ENCODE results near the gene FAM222B. TPM values are rescaled to one million over a fixed set of nuclear protein-coding genes. Genes with fewer than 3 reads are reported as not detected.
"Not testable (repeated sequence)": the region's sequence is repeated elsewhere in the genome, so short reads cannot be mapped to it uniquely, and the experiment has no call there.

The FAM222B gene
- total RNA-seq, 1 experiment from 2014 or later = 32.4 TPM

DNA sequence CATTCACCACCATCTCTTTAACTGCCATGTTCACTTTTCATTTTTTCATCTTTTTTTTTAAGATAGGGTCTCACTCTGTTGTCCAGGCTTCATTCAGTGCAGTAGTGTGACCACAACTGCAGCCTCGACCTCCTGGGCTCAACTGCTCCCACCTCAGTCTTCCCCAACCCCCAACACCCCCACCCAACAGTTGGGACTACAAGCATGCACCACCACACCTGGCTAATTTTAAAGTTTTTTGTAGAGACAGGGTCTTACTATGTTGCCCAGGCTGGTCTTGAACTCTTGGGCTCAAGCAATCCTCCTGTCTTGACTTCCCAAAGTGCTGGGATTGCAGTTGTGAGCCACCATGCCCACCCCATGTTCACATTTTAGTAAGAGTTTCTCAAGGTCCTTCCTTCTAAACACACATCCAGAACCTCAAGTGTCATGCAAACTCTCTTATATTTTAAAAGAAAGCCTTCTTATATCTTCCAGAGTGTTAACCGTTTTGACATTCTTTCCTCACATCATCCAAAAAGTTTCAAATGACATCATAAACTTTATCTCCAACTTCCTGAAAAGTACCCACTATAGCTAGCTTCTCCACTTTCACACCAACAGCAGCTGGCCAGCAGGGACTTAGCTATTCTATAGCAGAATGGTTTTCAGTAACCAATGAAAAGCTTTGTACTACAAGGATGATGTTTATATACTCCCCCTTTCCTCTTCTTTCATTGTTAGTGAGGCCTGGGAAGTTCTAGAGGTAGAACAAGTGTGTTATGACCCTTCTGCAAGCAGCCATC is 49.5 kb downstream of the FAM222B start:
- no peak for DNase-seq
- Histone ChIP-seq H3K4me3 (ENCODE audit: insufficient read depth, low read depth, low read length) (no peak overlapping the region), H3K36me3 (replicated peaks; ENCODE audit: control insufficient read depth, insufficient read depth, low read length) (no peaks in the 10 kb centered on the region; the same call in none of the 2 replicates), H3K27me3 (ENCODE audit: control insufficient read depth, insufficient read depth, low read length) (no peaks in the 10 kb centered on the region)

DNA sequence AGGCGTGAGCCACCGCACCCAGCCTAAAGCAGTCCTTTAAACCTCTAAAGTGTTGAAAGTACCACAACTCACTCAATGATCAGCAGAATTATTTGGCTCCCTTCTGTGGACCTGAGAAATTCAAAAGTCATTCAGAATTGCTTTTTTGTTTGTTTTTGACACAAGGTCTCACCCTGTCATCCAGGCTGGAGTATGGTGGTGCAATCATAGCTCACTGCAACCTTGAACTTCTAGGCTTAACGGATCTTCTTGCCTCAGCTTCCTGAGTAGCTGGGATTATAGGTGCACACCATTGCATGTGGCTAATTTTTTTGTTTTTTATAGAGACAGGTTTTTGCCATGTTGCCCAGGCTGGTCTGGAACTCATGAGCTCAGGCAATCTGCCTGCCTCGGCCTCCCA is 54.5 kb downstream of the FAM222B start:
- Histone ChIP-seq H3K27me3 (ENCODE audit: control insufficient read depth, insufficient read depth, low read length) (no peaks in the 10 kb centered on the region), H3K4me3 (ENCODE audit: insufficient read depth, low read depth, low read length) (no peak overlapping the region), H3K36me3 (replicated peaks; ENCODE audit: control insufficient read depth, insufficient read depth, low read length) (no peaks in the 10 kb centered on the region; the same call in none of the 2 replicates)
- no peak for DNase-seq

DNA sequence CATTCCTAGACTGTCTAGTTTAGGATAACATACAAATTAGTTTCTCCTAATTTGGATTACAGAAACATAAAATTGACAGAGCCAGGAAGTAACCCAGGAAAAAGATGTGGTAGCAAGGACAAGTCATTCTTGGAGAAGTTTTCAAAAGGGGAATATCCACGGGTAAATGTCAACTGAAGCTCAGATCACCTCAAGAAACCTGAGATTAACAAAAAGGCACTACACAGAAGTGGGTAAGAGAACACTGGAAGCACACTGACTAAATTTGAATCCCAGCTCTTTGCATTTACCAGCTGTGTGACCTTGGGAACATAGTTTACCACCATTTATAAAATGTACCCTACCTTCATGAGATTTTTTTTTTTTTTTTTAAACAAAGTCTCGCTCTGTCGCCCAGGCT is 59.4 kb downstream of the FAM222B start:
- no peak overlapping the region for H3K4me3 ChIP-seq (ENCODE audit: insufficient read depth, low read depth, low read length)
- DNase-seq = no peak
- no peaks in the 10 kb centered on the region for H3K27me3 ChIP-seq (ENCODE audit: control insufficient read depth, insufficient read depth, low read length)
- no peaks in the 10 kb centered on the region; the same call in 1 of the 2 replicates for H3K36me3 ChIP-seq (replicated peaks; ENCODE audit: control insufficient read depth, insufficient read depth, low read length)

DNA sequence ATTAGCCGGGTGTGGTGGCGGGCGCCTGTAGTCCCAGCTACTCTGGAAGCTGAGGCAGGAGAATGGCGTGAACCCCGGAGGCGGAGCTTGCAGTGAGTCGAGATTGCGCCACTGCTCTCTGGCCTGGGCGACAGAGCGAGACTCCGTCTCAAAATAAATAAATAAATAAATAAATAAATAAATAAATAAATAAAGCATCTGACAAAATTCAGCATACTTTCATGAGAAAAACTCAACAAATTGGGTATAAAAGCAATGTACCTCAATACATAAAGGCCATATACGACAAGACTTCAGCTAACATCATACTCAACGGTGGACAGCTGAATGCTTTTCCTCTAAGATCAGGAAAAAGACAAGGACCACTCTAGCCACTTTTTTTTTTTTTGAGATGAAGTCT is 63.0 kb downstream of the FAM222B start:
- H3K4me3 ChIP-seq (ENCODE audit: insufficient read depth, low read depth, low read length); H3K36me3 ChIP-seq (replicated peaks; ENCODE audit: control insufficient read depth, insufficient read depth, low read length); DNase-seq; H3K27me3 ChIP-seq (ENCODE audit: control insufficient read depth, insufficient read depth, low read length): not testable (repeated sequence)

DNA sequence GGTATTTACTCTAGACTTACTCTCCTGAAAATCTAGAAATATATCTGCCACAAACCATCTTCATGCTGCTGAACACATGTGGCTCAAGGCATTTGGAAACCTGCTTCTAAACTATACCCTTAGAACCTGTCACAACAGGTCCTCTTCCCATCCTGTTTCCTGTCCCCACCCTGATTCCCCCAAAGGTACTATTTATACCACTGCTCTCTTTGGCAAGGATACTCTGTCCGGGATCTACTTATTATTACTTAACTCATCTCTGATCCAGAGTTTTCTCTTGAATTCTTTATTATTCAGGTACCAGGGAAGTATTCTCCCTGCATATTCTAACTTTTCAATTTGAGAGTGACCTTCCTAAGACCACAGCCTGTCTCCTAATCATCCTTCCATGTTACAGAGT is 65.4 kb downstream of the FAM222B start:
- DNase-seq = no peak
- Histone ChIP-seq H3K4me3 (ENCODE audit: insufficient read depth, low read depth, low read length) (no peak overlapping the region), H3K36me3 (replicated peaks; ENCODE audit: control insufficient read depth, insufficient read depth, low read length) (no peaks in the 10 kb centered on the region; the same call in 1 of the 2 replicates), H3K27me3 (ENCODE audit: control insufficient read depth, insufficient read depth, low read length) (no peaks in the 10 kb centered on the region)

DNA sequence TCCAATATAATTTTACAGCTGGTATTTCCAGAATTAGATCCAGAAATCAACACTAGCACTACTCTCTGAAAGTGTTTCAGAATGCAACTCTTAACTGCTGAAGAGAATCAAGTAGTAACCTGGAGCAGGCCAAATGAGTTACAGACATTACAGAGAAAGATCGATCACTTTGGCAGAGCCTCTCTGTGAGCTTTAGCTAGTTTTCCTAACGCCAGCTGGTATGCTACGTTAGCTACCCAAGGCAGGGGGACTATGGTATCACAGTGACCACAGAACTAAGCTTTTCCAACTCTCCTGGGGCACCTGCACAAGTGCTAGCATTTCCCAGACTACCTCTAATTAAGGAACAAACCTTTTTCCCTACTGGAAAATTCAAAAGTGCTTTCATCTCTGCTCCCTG is 68.4 kb downstream of the FAM222B start:
- no peaks in the 10 kb centered on the region for H3K36me3 ChIP-seq (replicated peaks; ENCODE audit: control insufficient read depth, insufficient read depth, low read length)
- DNase-seq = no peak
- no peak overlapping the region for H3K4me3 ChIP-seq (ENCODE audit: insufficient read depth, low read depth, low read length)
- no peaks in the 10 kb centered on the region for H3K27me3 ChIP-seq (ENCODE audit: control insufficient read depth, insufficient read depth, low read length)

DNA sequence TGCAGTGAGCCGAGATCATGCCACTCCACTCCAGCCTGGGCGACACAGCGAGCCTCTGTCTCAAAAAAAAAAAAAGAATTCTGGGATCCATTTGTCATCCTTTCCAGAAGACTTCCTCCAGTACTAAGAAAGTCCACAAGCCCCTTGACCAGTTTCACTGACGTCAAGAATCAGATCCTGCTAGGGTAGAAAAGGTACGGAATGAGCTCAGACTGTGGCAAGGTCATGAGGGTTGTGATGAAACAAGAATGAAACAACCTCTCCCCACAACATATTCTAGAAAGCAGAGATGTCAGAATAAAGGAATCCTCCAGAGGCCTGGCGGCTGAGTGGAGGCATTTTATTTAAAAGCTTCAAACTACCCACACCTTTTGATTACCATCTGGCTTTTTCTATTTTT is 68.9 kb downstream of the FAM222B start:
- no peak for DNase-seq
- no peaks in the 10 kb centered on the region for H3K27me3 ChIP-seq (ENCODE audit: control insufficient read depth, insufficient read depth, low read length)
- H3K4me3 ChIP-seq (ENCODE audit: insufficient read depth, low read depth, low read length) = no peak overlapping the region
- H3K36me3 ChIP-seq (replicated peaks; ENCODE audit: control insufficient read depth, insufficient read depth, low read length) = no peaks in the 10 kb centered on the region

DNA sequence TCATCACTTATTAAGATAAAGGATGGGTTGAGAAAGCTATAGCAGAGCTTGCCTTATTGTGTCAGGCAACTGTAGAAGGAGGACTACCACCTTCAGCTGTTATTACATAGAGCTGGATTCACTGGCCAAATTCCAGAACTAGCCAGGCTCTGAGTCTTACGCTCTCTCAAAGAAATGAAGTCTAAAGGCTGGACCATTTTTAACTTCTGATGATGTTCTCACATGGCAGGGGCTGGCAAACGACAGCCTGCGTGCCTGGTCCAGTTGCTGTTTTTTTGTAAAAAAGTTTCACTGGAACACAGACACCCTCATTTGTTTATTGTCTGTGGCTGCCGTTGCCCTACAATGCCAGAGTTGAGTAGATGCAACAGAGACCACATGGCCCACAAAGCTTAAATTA is 77.6 kb downstream of the FAM222B start:
- H3K4me3 ChIP-seq (ENCODE audit: insufficient read depth, low read depth, low read length) = no peak overlapping the region
- DNase-seq = no peak
- H3K27me3 ChIP-seq (ENCODE audit: control insufficient read depth, insufficient read depth, low read length) = no peaks in the 10 kb centered on the region
- peaks cover 7% of the 10 kb centered on the region for H3K36me3 ChIP-seq (replicated peaks; ENCODE audit: control insufficient read depth, insufficient read depth, low read length)

DNA sequence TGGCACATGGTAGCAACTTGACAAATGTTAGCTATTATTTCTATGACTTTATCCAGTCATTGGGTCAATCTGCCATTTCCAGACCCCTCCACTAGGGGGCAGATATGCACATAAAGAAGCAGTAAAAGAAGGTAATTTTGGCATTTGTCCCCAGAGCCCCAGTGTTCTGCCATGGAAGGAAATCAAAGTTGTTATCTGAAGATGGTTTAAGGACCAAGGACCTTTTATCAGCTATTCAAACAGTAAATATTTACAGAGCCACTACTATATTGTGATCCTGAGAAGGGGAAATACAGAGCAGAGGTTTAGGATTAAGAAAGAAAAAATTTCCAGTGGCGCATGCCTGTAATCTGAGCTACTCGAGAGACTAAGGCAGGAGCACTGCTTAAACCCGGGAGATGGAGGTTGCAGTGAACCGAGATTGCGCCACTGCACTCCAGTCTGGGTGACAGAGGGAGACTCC is 78.8 kb downstream of the FAM222B start:
- Histone ChIP-seq H3K36me3 (replicated peaks; ENCODE audit: control insufficient read depth, insufficient read depth, low read length) (peaks cover 17% of the 10 kb centered on the region), H3K4me3 (ENCODE audit: insufficient read depth, low read depth, low read length) (no peak overlapping the region), H3K27me3 (ENCODE audit: control insufficient read depth, insufficient read depth, low read length) (no peaks in the 10 kb centered on the region)
- DNase-seq = peak; percentile 71

DNA sequence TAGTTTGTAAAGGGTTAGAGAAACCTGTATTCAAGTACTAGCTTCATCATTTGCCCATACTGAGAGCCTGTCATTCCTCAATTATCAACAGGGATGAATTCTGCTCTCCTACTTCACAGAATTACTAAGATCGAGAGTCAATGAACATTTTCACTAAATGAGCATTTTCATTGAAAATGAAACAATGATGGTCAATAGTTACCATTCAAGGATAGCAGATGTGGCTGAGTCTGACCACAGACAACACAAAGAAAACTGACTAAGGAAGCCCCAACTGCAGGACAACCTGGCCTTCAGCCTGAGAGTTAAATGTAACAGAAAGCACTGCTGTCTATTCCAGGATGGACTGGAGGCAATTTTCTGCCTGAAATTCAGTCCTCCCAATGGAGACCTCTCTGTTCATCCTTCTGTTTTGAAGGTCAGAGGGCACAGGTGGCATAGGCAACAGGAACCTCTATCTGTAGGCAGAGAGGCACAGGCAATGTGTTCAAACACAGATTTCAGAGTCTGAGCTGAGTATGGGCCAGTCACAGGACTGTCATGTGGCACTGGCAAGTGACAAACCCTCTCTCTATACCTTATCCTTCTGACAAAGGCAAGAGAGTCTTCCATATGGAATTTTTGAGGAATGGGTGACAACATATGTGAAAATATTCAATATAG is 79.3 kb downstream of the FAM222B start:
- Histone ChIP-seq H3K36me3 (replicated peaks; ENCODE audit: control insufficient read depth, insufficient read depth, low read length) (peaks cover 23% of the 10 kb centered on the region), H3K4me3 (ENCODE audit: insufficient read depth, low read depth, low read length) (no peak overlapping the region), H3K27me3 (ENCODE audit: control insufficient read depth, insufficient read depth, low read length) (no peaks in the 10 kb centered on the region)
- no peak for DNase-seq

DNA sequence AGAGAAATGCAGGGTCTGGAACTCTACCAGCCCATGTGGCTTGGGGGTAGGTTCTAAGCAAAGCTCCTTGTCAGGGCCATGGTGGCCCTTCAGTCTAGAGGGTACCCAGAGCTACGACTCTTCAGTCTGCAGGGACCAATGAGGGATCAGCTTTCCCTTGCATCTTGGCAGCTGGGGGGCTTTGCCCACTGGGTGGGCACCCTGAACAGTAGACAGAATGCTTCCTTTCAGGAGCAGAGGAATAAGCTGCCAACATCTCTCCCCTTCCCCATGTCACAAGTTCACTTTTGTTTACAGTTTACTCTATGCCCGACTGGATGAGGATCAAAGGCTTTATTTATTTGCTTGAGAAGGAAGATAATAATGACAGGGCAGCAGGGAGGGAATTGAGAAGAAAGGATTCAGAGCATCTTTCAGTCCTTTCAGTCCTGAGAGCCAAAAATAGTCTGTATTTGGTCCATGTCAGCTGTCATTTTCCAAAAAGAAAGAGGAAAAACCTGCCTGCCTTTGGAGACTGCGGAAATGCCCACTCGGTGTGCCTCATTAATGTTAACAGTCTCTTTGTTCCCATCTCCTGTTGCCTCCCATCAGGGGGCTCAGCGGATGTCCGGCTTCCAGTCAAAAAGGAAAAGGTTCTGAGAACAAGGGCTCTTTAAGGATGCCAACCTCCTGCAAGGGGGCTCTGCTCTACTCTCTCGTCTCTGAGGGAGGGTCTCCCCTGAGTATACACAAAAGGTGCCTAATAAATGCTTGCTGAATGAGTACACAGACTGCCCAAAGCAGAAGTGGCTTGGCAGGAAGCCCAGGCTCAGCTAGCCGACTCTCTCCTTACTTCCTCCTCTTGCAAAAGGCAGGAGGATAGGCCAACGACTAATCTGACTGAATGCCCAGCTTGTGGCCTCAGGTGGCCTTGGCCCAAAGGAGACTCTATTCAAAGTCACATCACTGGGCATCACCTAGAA is 81.7 kb downstream of the FAM222B start:
- Histone ChIP-seq H3K36me3 (replicated peaks; ENCODE audit: control insufficient read depth, insufficient read depth, low read length) (peaks cover 23% of the 10 kb centered on the region), H3K4me3 (ENCODE audit: insufficient read depth, low read depth, low read length) (no peak overlapping the region), H3K27me3 (ENCODE audit: control insufficient read depth, insufficient read depth, low read length) (no peaks in the 10 kb centered on the region)
- peak; percentile 79 for DNase-seq

DNA sequence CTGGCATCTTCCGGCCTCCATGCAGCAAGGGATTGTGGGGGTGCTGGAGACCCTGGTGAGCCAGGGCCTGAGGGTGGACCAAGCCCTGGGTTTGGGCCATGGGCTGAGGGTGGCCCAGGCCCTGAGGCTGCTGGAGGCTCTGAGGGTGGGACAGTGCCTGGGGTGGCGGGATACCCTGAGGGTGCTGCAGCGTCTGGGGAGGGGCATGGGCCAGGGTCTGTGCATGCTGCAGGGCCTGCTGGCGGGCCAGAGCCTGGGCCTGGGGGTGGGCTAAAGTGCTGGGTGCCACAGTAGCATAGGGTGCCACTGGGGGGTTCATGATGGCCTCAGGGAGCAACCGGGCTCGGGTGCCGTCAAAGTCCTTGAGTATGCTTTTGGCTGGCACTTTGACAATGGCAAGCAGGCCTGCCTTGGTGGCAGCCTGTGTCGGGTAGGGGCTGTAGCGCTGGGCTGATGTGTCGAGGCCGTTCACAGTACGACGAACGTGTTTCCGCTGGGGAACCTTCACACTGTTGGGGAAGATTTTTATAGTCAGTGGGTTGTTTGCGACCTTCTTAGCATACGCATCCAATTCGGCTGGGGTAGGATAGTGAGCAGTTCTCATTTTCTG is 83.2 kb downstream of the FAM222B start:
- DNase-seq = no peak
- Histone ChIP-seq H3K27me3 (ENCODE audit: control insufficient read depth, insufficient read depth, low read length) (no peaks in the 10 kb centered on the region), H3K36me3 (replicated peaks; ENCODE audit: control insufficient read depth, insufficient read depth, low read length) (peaks cover 22% of the 10 kb centered on the region), H3K4me3 (ENCODE audit: insufficient read depth, low read depth, low read length) (no peak overlapping the region)

DNA sequence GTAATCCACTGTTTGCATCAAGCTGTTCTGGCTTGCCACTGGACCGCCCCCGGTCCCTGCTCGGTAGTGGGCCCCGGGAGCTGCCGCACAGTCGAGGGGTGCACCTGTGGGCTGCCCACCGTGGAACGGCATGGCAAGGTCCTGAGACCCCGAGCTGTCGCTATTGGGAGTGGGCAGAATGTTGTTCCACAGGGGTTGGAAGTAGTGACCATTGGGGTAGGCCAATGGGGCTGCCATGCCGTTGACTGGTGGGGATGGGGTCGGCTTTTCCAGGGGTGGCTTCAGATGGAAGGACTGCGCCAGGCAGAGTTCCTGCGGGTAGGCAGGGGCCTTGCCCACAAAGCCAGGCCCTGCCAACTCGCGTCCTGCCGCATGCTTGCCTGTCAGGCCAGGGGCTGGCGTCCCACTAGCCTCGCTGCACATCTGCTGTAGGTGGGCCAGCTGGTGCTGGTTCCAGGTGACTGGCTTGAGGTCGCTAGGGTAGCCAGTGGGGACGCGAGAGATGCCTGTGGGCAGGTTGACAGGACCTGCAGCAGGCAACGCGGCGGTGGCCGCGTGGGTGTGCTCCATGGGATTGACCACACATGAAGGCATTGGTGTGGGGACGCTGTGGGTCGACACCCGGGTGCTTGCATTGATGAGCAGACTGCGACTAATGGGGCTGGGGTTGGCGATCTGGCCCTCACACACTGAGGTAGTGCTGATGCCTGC is 84.0 kb downstream of the FAM222B start:
- H3K27me3 ChIP-seq (ENCODE audit: control insufficient read depth, insufficient read depth, low read length) = no peaks in the 10 kb centered on the region
- H3K36me3 ChIP-seq (replicated peaks; ENCODE audit: control insufficient read depth, insufficient read depth, low read length) = peaks cover 22% of the 10 kb centered on the region
- no peak overlapping the region for H3K4me3 ChIP-seq (ENCODE audit: insufficient read depth, low read depth, low read length)
- no peak for DNase-seq
